ENCODE measurements around the gene SHQ1.
A peak's percentile ranks its signal among the peaks of the same experiment; 100 is the strongest.
"Not testable (repeated sequence)": the region's sequence is repeated elsewhere in the genome, so short reads cannot be mapped to it uniquely, and the experiment has no call there.

The SHQ1 gene

DNA sequence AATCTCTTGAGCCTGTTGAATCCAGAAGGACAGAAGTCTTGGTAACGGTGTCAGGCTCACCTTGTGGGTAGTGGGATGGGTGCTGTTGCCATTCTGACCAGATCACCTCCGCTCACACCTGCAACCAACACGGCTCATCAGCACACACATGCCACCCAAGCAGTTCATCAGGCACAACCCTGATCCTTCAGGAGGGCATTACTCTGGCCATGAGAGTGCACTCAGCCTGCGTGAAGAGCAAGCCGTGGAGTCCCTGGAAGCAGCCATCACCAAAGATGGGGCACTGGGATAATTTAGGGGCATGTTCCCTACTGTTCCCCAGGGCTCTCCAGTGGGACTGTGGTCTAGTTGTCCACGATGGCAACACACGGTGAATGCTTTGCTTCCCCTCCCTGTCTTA lies 120.5 kb downstream of the SHQ1 start:
- no peak overlapping the region for H3K4me3 ChIP-seq (ENCODE audit: low read depth, low read length)
- no peak for DNase-seq (ENCODE audit: low read depth)

DNA sequence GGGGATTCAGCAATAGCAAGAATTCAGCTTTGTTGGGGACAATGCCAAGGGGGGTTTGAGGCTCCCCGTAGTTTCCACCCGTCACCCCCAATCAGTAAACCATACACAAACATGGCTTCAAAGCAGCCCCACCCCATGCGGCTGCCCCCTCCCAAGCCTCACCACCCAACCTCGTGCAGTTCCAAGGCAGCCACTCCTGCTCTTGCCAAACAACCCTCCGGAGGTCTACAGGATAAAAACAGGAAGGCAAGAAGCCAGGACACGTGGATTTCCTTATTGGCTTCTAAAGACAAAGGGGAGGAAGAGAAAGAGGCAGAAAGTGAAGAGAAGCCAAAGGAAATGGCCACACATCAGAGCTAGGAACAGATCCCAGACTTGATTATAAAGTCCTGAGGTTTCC lies 121.1 kb downstream of the SHQ1 start:
- H3K4me3 ChIP-seq (ENCODE audit: low read depth, low read length), result no peak overlapping the region
- no peak for DNase-seq (ENCODE audit: low read depth)

GRCh38 chr3:72725229-72725628 lies 123.0 kb downstream of the SHQ1 start:
- DNase-seq (ENCODE audit: low read depth), result no peak

DNA sequence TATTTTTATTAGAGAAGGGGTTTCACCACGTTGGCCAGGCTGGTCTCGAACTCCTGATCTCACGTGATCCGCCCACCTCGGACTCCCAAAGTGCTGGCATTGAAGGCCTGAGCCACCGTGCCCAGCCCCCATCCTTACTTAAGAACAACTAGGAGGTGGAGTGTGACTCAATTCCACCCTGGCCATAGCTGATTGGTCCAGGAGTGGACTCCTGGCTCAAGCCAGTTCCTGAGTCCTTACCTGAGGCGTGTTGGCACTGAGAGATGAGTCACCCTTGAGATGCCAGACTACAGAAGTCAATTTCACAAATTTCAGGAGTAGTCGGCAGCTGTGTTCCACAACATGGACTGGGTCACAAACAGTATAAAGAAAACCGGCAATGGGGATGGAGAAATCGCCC lies 124.2 kb downstream of the SHQ1 start:
- no peak overlapping the region for H3K4me3 ChIP-seq (ENCODE audit: low read depth, low read length)
- no peak for DNase-seq (ENCODE audit: low read depth)

More at GRCh38 chr3:72725229-72725628, 123.0 kb downstream of the SHQ1 start:
- H3K4me3 ChIP-seq (ENCODE audit: low read depth, low read length), result no peak overlapping the region

DNA sequence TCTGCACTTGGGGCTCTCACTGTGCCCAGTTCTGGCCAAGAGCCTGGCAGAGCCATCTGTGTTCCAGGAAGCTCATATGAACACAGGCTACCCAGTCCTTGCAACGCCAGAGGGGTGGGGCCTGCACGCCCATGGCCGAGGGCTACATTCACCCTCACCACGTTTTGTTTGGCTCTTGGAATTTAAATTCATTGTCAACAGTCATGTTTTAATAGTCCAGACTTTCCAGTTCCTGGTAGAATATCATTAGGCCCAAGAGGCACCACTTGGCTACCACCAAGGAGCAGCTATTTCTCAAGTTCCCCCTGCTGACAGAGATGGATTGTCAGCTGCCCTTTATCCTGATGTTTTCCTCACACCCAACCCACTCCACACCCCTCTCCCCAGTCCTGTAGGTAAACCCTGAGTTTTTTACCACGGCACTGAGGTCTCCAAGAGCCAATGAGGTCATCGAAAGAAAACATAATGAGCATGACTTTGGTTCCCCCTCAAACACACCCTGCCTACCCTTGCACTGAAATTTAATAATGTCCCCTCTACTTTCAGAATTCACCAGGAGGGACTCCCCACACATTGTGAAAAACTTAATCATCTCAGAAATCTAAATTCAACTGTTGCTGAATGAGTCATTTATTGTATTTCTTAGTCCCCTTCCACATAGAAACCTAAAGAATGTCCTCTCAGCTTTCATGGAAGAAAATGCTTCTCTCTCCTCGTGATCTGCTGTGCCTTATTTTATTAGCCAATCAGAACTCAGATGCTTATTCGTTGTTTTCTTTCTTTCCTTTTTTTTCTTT lies 125.1 kb downstream of the SHQ1 start:
- H3K4me3 ChIP-seq (ENCODE audit: low read depth, low read length), result no peak overlapping the region
- DNase-seq (ENCODE audit: low read depth), result peak; percentile 32

DNA sequence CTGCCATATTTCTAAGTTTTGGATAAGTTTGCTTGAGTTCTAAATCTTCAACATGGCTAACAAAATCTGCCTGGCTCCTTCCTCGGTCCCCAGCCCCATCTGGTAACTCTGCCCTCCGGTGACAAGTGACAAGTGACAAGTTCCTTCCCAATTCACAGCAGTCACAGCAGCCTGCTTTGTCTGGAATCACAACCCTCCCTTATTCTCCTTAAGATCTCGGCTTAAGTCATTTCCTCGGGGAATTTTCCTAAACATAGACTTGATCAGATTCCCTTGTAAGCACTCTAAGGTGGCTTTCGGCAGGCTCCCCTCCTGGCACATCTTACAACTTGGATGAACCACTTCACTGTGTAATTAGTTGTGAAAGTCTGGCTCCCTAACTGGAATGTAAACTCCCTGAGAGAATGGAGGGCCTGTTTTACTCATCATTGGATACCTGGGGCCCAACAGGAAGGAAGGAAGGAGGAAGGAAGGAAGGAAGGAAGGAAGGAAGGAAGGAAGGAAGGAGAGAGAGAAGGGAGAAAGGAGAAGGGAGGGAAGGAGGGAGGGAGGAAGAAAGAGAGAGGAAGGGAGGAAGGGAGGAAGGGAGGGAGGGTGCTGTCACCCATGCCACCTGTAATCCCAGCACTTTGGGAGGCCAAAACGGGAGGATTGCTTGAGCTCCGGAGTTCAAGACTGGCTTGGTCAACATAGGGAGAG lies 126.4 kb downstream of the SHQ1 start:
- DNase-seq (ENCODE audit: low read depth), result no peak

DNA sequence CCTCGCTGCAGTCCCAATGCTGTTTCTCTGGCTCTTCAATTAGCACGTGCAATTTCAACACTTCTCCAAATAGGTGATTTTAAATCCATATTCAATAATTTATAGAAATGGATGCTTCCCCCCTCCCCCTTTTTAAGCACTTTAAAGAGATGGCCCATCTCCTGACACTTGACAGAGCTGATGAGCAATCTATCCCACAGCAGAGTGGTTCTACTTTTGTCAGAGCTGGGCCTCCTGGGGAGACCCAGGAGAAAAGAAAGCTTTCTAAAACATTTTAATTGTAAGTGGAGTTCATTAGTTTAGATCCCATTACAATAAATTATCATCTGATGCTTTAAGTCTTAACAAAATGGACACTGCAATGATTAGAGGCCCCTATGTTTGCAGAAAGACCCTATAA lies 127.7 kb downstream of the SHQ1 start:
- DNase-seq (ENCODE audit: low read depth), result no peak

More for the DNA sequence above, 126.4 kb downstream of the SHQ1 start:
- H3K4me3 ChIP-seq (ENCODE audit: low read depth, low read length), result no peak overlapping the region

DNA sequence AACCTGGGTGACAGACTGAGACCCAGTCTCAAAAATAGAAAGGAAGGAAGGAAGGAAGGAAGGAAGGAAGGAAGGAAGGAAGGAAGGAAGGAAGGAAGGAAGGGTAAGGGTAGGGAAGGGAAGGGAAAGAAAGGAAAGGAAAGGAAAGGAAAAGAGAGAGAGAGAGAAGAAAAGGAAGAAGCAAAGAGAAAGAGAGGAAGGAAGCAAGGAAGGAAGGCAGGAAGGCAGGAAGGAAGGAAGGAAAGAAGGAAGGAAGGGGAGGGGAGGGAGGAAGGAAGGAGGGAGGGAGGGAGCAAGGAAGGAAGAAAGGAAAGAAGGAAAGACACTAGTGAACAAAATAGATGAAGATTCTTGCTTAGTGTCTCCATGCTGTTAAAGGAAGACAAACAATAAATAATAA lies 129.1 kb downstream of the SHQ1 start:
- no peak overlapping the region for H3K4me3 ChIP-seq (ENCODE audit: low read depth, low read length)
- no peak for DNase-seq (ENCODE audit: low read depth)

More for the DNA sequence above, 127.7 kb downstream of the SHQ1 start:
- H3K4me3 ChIP-seq (ENCODE audit: low read depth, low read length), result no peak overlapping the region

- not testable (repeated sequence) for H3K4me3 ChIP-seq (ENCODE audit: low read depth, low read length); DNase-seq (ENCODE audit: low read depth)
These were observed 134.1 kb downstream of the SHQ1 start for GRCh38 chr3:72714135-72714534.

DNA sequence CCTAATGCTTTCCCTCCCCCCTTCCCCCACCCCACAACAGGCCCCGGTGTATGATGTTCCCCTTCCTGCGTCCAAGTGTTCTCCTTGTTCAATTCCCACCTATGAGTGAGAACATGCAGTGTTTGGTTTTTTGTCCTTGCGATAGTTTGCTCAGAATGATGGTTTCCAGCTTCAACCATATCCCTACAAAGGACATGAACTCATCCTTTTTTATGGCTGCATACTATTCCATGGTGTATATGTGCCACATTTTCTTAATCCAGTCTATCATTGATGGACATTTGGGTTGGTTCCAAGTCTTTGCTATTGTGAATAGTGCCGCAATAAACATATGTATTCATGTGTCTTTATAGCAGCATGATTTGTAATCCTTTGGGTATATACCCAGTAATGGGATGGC lies 137.8 kb downstream of the SHQ1 start:
- H3K4me3 ChIP-seq (ENCODE audit: low read depth, low read length), result not testable (repeated sequence)

DNA sequence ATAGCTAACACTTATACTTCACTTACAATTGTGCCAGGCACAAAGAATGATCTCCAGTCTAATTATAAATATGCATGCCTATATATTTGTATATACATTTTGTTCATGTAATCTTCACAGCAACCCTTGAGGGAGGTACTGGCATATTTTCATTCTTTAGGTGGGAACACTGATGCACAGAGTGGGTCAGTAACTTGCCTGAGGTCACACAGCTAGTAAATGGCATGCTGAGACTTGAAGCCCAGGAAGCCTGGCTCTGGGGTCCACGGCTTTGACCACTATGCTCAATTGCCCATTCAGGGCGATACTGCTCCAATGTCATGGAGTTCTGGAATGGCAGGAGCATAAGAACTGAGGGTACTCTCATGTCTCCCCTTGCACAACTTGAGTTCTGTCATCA lies 139.8 kb downstream of the SHQ1 start:
- DNase-seq (ENCODE audit: low read depth), result no peak
- no peak overlapping the region for H3K4me3 ChIP-seq (ENCODE audit: low read depth, low read length)

More for the DNA sequence above, 137.8 kb downstream of the SHQ1 start:
- not testable (repeated sequence) for DNase-seq (ENCODE audit: low read depth)

DNA sequence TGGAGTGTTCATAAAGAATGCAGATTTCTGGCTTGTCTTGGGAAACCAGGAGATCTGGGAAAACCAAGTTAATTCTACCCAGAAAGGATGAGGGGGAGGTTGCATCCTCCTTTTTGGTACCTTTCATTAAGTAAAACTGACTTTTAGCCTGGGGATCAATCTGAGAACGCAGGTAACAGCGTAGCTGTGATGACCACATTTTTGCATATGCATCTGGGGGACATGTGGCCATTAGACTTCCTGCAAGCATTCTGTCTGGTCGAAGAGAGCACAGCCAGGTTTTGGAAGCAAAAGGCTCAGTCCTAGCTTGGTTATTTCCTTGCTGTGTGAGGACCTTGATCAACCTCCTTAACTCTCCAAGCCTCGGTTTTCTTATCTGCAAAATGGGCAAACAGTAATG lies 145.2 kb downstream of the SHQ1 start:
- no peak for DNase-seq (ENCODE audit: low read depth)
- no peak overlapping the region for H3K4me3 ChIP-seq (ENCODE audit: low read depth, low read length)

- DNase-seq (ENCODE audit: low read depth), result no peak
- no peak overlapping the region for H3K4me3 ChIP-seq (ENCODE audit: low read depth, low read length)
These were observed 145.9 kb downstream of the SHQ1 start for GRCh38 chr3:72702390-72702789.

DNA sequence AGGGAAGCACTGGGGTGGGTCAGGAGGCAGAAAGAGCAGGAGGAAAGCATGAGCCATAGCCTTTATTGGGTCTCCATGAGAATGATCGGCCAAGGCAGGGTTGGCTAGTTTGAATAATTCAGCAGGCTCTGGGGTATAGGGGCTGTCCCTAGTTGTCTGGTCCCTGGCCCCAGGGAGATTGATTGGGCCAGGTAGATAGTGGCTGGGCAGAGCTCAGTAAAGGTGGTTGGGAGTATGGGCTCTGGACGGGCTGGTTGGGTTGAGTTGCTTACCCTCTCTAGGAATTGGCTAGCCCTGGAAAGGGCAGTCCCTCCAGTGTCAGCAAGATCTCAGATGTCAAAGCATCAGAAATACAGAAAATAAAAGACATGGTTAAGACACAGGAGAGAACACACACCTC lies 148.1 kb downstream of the SHQ1 start:
- H3K4me3 ChIP-seq (ENCODE audit: low read depth, low read length), result no peak overlapping the region
- DNase-seq (ENCODE audit: low read depth), result no peak

- no peak for DNase-seq (ENCODE audit: low read depth)
- no peak overlapping the region for H3K4me3 ChIP-seq (ENCODE audit: low read depth, low read length)
These were observed 148.6 kb downstream of the SHQ1 start for GRCh38 chr3:72699631-72700030.

All from skeletal muscle cell (primary cell).